ENCODE measurements around the gene SUOX. TPM values are rescaled to one million over a fixed set of nuclear protein-coding genes. Genes with fewer than 3 reads are reported as not detected.

SUOX gene
- total and polyA plus RNA-seq, 11 donors, result 25.0 to 59.5 (median 30.0) TPM

- peaks cover 0 to 22% (median 3%) of the 10 kb centered on the region in 9 donors for H3K36me3 ChIP-seq
- no peak overlapping the region for H3K4me3 ChIP-seq
- H3K4me1 ChIP-seq, result no peaks in the 10 kb centered on the region
- 75 to 98% (median 92%) methylated on average over 5 of the region's 5 CpGs for WGBS, 4 donors
- H3K27ac ChIP-seq, result no peak overlapping the region
- DNase-seq, result no peak
- no peaks in the 10 kb centered on the region for H3K9me3 ChIP-seq
- H3K27me3 ChIP-seq, result no peaks in the 10 kb centered on the region
- no peak for ATAC-seq
- TF ChIP-seq CTCF (IDR thresholded peaks at IDR 0.05), result no peak
- TF ChIP-seq POLR2A (IDR thresholded peaks at IDR 0.05), result no peak
- intact Hi-C loops (cut with DNase I), result no loop called here
Measured at GRCh38 chr12:55957106-55957859, 39.8 kb upstream of the SUOX start.

- ATAC-seq, result no peak
- peaks cover 0 to 22% (median 14%) of the 10 kb centered on the region in 12 donors for H3K4me1 ChIP-seq
- H3K36me3 ChIP-seq, result peaks cover 0 to 3% (median 0%) of the 10 kb centered on the region in 9 donors
- 68 to 81% (median 74%) methylated on average over 2 of the region's 2 CpGs for WGBS, 4 donors
- H3K9me3 ChIP-seq, result no peaks in the 10 kb centered on the region
- H3K27ac ChIP-seq, result no peak overlapping the region
- no peak for TF ChIP-seq CTCF (IDR thresholded peaks at IDR 0.05)
- no peak for TF ChIP-seq POLR2A (IDR thresholded peaks at IDR 0.05)
- no peaks in the 10 kb centered on the region for H3K27me3 ChIP-seq
- intact Hi-C loops (cut with DNase I), result no loop called here
- no peak overlapping the region for H3K4me3 ChIP-seq
- DNase-seq, result no peak
Measured at GRCh38 chr12:55963760-55964159, 33.3 kb upstream of the SUOX start.

GRCh38 chr12:55965240-55965639 is 31.8 kb upstream of the SUOX start:
- H3K36me3 ChIP-seq, result peaks cover 0 to 5% (median 0%) of the 10 kb centered on the region in 9 donors
- no peak overlapping the region for H3K4me3 ChIP-seq
- peaks cover 0 to 25% (median 14%) of the 10 kb centered on the region in 12 donors for H3K4me1 ChIP-seq
- H3K9me3 ChIP-seq, result no peaks in the 10 kb centered on the region
- no peak for TF ChIP-seq POLR2A (IDR thresholded peaks at IDR 0.05)
- TF ChIP-seq CTCF (IDR thresholded peaks at IDR 0.05), result no peak
- no peaks in the 10 kb centered on the region for H3K27me3 ChIP-seq
- intact Hi-C loops (cut with DNase I), result loop anchor here in 2 of 10 donors (5.0 kb wide), 1 partner anchor 33 kb away; the partner anchor contains the start of gene DGKA (in 2 of the 2)
- no peak for ATAC-seq
- no peak overlapping the region for H3K27ac ChIP-seq
- DNase-seq, result no peak
- WGBS, 4 donors, result 57 to 71% (median 67%) methylated on average over 5 of the region's 5 CpGs

GRCh38 chr12:55965941-55966407 is 31.1 kb upstream of the SUOX start, which contains the start of gene PMEL:
Gene PMEL (minus strand): TSS chr12:55966042. CDS start chr12:55966011, 31 bp downstream.
- TF ChIP-seq POLR2A (IDR thresholded peaks at IDR 0.05), result no peak
- TF ChIP-seq CTCF (IDR thresholded peaks at IDR 0.05), result no peak
- H3K27ac ChIP-seq, result peak within 1 kb of the TSS in 11 of 12 donors; percentile 74 to 88 (median 81)
- no peaks in the 10 kb centered on the region for H3K9me3 ChIP-seq
- intact Hi-C loops (cut with DNase I), result loop anchor here in 2 of 10 donors (5.0 kb wide), 1 partner anchor 34 kb away; the partner anchor contains the start of gene DGKA (in 2 of the 2)
- ATAC-seq (peak; percentile 6 to 29 (median 12)), DNase-seq (no peak)
- WGBS, 4 donors, result 2 to 10% (median 8%) methylated on average over 4 of the region's 4 CpGs
- H3K4me3 ChIP-seq, result peak within 1 kb of the TSS; percentile 49 to 98 (median 76)
- no peaks in the 10 kb centered on the region for H3K27me3 ChIP-seq
- H3K36me3 ChIP-seq, result peaks cover 0 to 8% (median 0%) of the 10 kb centered on the region in 9 donors
- H3K4me1 ChIP-seq, result peaks cover 0 to 25% (median 14%) of the 10 kb centered on the region in 12 donors

Data from heart left ventricle (tissue), 16 donors.